Liver (tissue), 9 donors: ENCODE results near the gene MDGA2. TPM values are rescaled to one million over a fixed set of nuclear protein-coding genes. Genes with fewer than 3 reads are reported as not detected.

Experiments used
- DNase-seq: peaks from one replicate; pipeline ENCODE4 v3.0.0-alpha.2; 2017; ENCODE audit warnings: low spot score
- H3K27ac ChIP-seq, 2 donors: one replicate each; pipeline ENCODE4 v1.7.0; 2013; ENCODE audit warnings: inconsistent platforms in 2 of 2, low read length in 2 of 2, control low read depth in 1 of 2, low read depth in 1 of 2, mild to moderate bottlenecking in 1 of 2
- H3K27me3 ChIP-seq, 4 donors: one replicate each; pipeline versions ENCODE4 v1.6.1 to v1.7.0; 2013; ENCODE audit warnings: low read length in 3 of 4, inconsistent platforms in 1 of 4, mild to moderate bottlenecking in 1 of 4, moderate library complexity in 1 of 4; ENCODE audit not compliant: control insufficient read depth in 4 of 4, insufficient read depth in 4 of 4
- H3K36me3 ChIP-seq, 4 donors: one replicate each; pipeline versions ENCODE4 v1.6.1 to v1.7.0; 2013; ENCODE audit warnings: low read length in 3 of 4, mild to moderate bottlenecking in 3 of 4, low read depth in 1 of 4, moderate library complexity in 1 of 4; ENCODE audit not compliant: control insufficient read depth in 4 of 4, insufficient read depth in 3 of 4
- H3K4me1 ChIP-seq, 4 donors: one replicate each; pipeline versions ENCODE4 v1.6.1 to v1.7.0; 2013; ENCODE audit warnings: low read length in 3 of 4, mild to moderate bottlenecking in 3 of 4, moderate library complexity in 1 of 4; ENCODE audit not compliant: control insufficient read depth in 4 of 4, insufficient read depth in 4 of 4
- H3K4me3 ChIP-seq, 3 donors: one replicate each; pipeline versions ENCODE4 v1.6.1 to v1.7.0; 2013; ENCODE audit warnings: low read length in 3 of 3, control low read depth in 1 of 3, low read depth in 1 of 3, mild to moderate bottlenecking in 1 of 3
- H3K9ac ChIP-seq, 2 donors: one replicate each; pipeline ENCODE4 v1.7.0; 2013; ENCODE audit warnings: low read length in 2 of 2, mild to moderate bottlenecking in 2 of 2, moderate library complexity in 2 of 2, control low read depth in 1 of 2, low read depth in 1 of 2
- H3K9me3 ChIP-seq, 4 donors: one replicate each; pipeline versions ENCODE4 v1.6.1 to v1.7.0; 2013; ENCODE audit warnings: low read length in 3 of 4; ENCODE audit not compliant: control insufficient read depth in 4 of 4
- ATF3 ChIP-seq: IDR thresholded peaks from 2 replicates; pipeline ENCODE4 v1.6.1; 2016; ENCODE audit warnings: antibody characterized with exemption
- CTCF ChIP-seq: fragments of 150-350 bp; IDR thresholded peaks from 2 replicates; pipeline ENCODE4 v1.5.1; 2017; ENCODE audit warnings: improper control_type of control experiment, low read depth, low read length; ENCODE audit not compliant: missing input control
- EGR1 ChIP-seq, 2 donors: IDR thresholded peaks; 2 replicates each; pipeline ENCODE4 v1.6.1; 2016 to 2018; ENCODE audit warnings: antibody characterized with exemption in 2 of 2, low read depth in 2 of 2
- FOXA1 ChIP-seq: IDR thresholded peaks from 2 replicates; pipeline ENCODE4 v1.6.1; 2016; ENCODE audit warnings: antibody characterized with exemption
- FOXA2 ChIP-seq: IDR thresholded peaks from 2 replicates; pipeline ENCODE4 v1.6.1; 2016; ENCODE audit warnings: antibody characterized with exemption
- GABPA ChIP-seq, 2 donors: IDR thresholded peaks in 1 of 2; conservative IDR thresholded peaks in 1 of 2; 2 replicates each; pipeline ENCODE4 v1.6.1; 2016; ENCODE audit warnings: antibody characterized with exemption in 2 of 2, mild to moderate bottlenecking in 1 of 2, moderate library complexity in 1 of 2
- HNF4A ChIP-seq, 2 donors: conservative IDR thresholded peaks; 2 replicates each; pipeline ENCODE4 v1.6.1; 2016; ENCODE audit warnings: antibody characterized with exemption in 2 of 2, mild to moderate bottlenecking in 2 of 2
- HNF4G ChIP-seq: IDR thresholded peaks from 2 replicates; pipeline ENCODE4 v1.6.1; 2016; ENCODE audit warnings: antibody characterized with exemption
- JUND ChIP-seq, 2 donors: IDR thresholded peaks; 2 replicates each; pipeline ENCODE4 v1.6.1; 2016; ENCODE audit warnings: antibody characterized with exemption in 2 of 2
- MAX ChIP-seq: IDR thresholded peaks from 2 replicates; pipeline ENCODE4 v1.6.1; 2016; ENCODE audit warnings: antibody characterized with exemption
- NR2F2 ChIP-seq: IDR thresholded peaks from 2 replicates; pipeline ENCODE4 v1.6.1; 2016; ENCODE audit warnings: antibody characterized with exemption
- RAD21 ChIP-seq, 2 donors: IDR thresholded peaks; 2 replicates each; pipeline ENCODE4 v1.6.1; 2016; ENCODE audit warnings: antibody characterized with exemption in 2 of 2, mild to moderate bottlenecking in 2 of 2
- RXRA ChIP-seq, 2 donors: IDR thresholded peaks; 2 replicates each; pipeline ENCODE4 v1.6.1; 2017 to 2018; ENCODE audit warnings: antibody characterized with exemption in 2 of 2, mild to moderate bottlenecking in 1 of 2
- SP1 ChIP-seq: IDR thresholded peaks from 2 replicates; pipeline ENCODE4 v1.6.1; 2018; ENCODE audit warnings: antibody characterized with exemption, mild to moderate bottlenecking
- TAF1 ChIP-seq: conservative IDR thresholded peaks from 2 replicates; pipeline ENCODE4 v1.6.1; 2016; ENCODE audit warnings: antibody characterized with exemption, mild to moderate bottlenecking
- YY1 ChIP-seq: IDR thresholded peaks from 2 replicates; pipeline ENCODE4 v1.6.1; 2016; ENCODE audit warnings: antibody characterized with exemption, mild to moderate bottlenecking
- ZBTB33 ChIP-seq: IDR thresholded peaks from 2 replicates; pipeline ENCODE4 v1.6.1; 2016; ENCODE audit warnings: antibody characterized with exemption
- WGBS: extraction: QIAGEN DNeasy Blood & Tissue Kit; methylation state at CpG from one replicate; pipeline ENCODE4 v1.1.7; 2013; 5-methylcytosine and 5-hydroxymethylcytosine counted together
- polyA plus RNA-seq, 2 donors: library from polyadenylated mRNA; stranded (reverse) in 1 of 2; unstranded in 1 of 2; fragments of 200-250 nt in 1 of 2; fragments of >200 nt in 1 of 2; fragmentation: Nextera tagmentation in 1 of 2; extraction: Ambion mirVana in 1 of 2; gene quantifications; one replicate each; pipeline versions ENCODE4 v1.2.1 to v1.2.3, GENCODE V29; 2013 to 2015
- total RNA-seq, 2 donors: library from RNA; depleted of rRNA; stranded (reverse); fragments of >200 nt; gene quantifications; one replicate each; pipeline ENCODE4 v1.2.3, GENCODE V29; 2014
- donor health status: healthy.
- donor health status: healthy.
- donor health status: healthy.
- donor health status: healthy.
- donor health status: healthy.

The MDGA2 gene
- total and polyA plus RNA-seq, 4 donors, result 0.05 to 0.33 (median 0.19) TPM

- TF ChIP-seq GABPA (IDR thresholded peaks at IDR 0.05 in 1 of 2, conservative IDR thresholded peaks at IDR 0.05 in 1 of 2) (no peak), RAD21 (IDR thresholded peaks at IDR 0.05) (no peak), HNF4A (conservative IDR thresholded peaks at IDR 0.05) (no peak), SP1 (no peak), CTCF (no peak), MAX (no peak), ZBTB33 (no peak), RXRA (IDR thresholded peaks at IDR 0.05) (no peak), NR2F2 (no peak), HNF4G (no peak)
- H3K4me3 ChIP-seq, result no peak overlapping the region
- H3K27ac ChIP-seq, result no peak overlapping the region
- H3K36me3 ChIP-seq, result no peaks in the 10 kb centered on the region
- whole genome bisulfite sequencing, result 85% methylated on average over 2 of the region's 2 CpGs
- no peaks in the 10 kb centered on the region for H3K27me3 ChIP-seq
- DNase-seq, result no peak
- H3K4me1 ChIP-seq, result peaks cover 0 to 6% (median 3%) of the 10 kb centered on the region in 4 donors
- H3K9ac ChIP-seq, result no peak overlapping the region
- no peaks in the 10 kb centered on the region for H3K9me3 ChIP-seq
These were observed 190.0 kb downstream of the MDGA2 start for GRCh38 chr14:47485421-47485820.

GRCh38 chr14:47483449-47483848, 192.0 kb downstream of the MDGA2 start:
- Histone ChIP-seq H3K4me3 (no peak overlapping the region), H3K9me3 (no peaks in the 10 kb centered on the region), H3K4me1 (no peaks in the 10 kb centered on the region), H3K27ac (no peak overlapping the region), H3K9ac (no peak overlapping the region), H3K36me3 (no peaks in the 10 kb centered on the region), H3K27me3 (no peaks in the 10 kb centered on the region)
- no peak for TF ChIP-seq HNF4G
- TF ChIP-seq FOXA1, result no peak
- no peak for TF ChIP-seq YY1
- no peak for TF ChIP-seq TAF1
- no peak for TF ChIP-seq RXRA (IDR thresholded peaks at IDR 0.05)
- TF ChIP-seq CTCF, result no peak
- no peak for TF ChIP-seq JUND (IDR thresholded peaks at IDR 0.05)
- no peak for TF ChIP-seq ATF3
- TF ChIP-seq HNF4A (conservative IDR thresholded peaks at IDR 0.05), result no peak
- no peak for TF ChIP-seq GABPA (IDR thresholded peaks at IDR 0.05 in 1 of 2, conservative IDR thresholded peaks at IDR 0.05 in 1 of 2)
- TF ChIP-seq SP1, result no peak
- TF ChIP-seq ZBTB33, result no peak
- TF ChIP-seq EGR1 (IDR thresholded peaks at IDR 0.05; ENCODE audit: low read depth in 2 of 2), result no peak
- no peak for TF ChIP-seq NR2F2
- TF ChIP-seq MAX, result no peak
- no peak for TF ChIP-seq FOXA2
- TF ChIP-seq RAD21 (IDR thresholded peaks at IDR 0.05), result no peak
- DNase-seq, result no peak
